Spleen (tissue), 7 donors: ENCODE data around the gene REXO1.
"Not testable (repeated sequence)": the region's sequence is repeated elsewhere in the genome, so short reads cannot be mapped to it uniquely, and the experiment has no call there.

Experiments used
- POLR2A ChIP-seq, 3 donors: fragments of 450-650 bp; IDR thresholded peaks; one replicate each; pipeline ENCODE4 v1.5.1; 2017; ENCODE audit warnings: antibody characterized with exemption in 3 of 3, mild to moderate bottlenecking in 1 of 3
- TF ChIP-seq, protein P1 (sequence below), 11 experiments: fragments of 200-600 bp in 7 of 11; fragments of 450-650 bp in 4 of 11; sonication (generic) in 4 of 11; IDR thresholded peaks in 8 of 11; conservative IDR thresholded peaks in 3 of 11; 1 replicate in 7 of 11; 2 replicates in 4 of 11; pipeline versions ENCODE4 v1.4.0 to v1.8.0; 2016 to 2021; ENCODE audit warnings: antibody characterized with exemption in 11 of 11, inconsistent platforms in 4 of 11, mild to moderate bottlenecking in 1 of 11
- donor health status: DM: no; HTN: no; CAD: no; lungs with moderate emphysema.
- donor health status: DM: no; HTN: no; CAD: no.
- donor health status: DM: no; HTN: no; CAD: no.

DNA sequence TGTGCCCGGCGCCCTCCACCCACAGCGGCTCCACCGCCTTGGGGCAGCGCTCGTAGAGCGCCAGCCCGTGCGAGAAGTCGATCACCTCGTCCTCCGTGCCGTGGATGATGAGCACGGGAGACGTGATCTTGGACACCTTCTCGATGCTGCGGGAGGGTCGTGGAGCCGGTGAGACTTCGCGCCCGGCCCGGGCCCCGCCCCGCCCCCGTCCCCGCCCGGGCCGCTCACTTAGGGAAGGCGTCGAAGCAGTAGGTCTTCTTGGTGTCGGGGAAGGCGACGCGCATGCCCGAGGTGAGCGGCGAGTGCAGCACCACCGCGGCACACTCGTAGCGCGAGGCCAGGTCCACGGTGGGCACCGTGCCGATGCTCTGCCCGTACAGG is 29.0 kb upstream of the REXO1 start:
- TF ChIP-seq, protein P1, sequence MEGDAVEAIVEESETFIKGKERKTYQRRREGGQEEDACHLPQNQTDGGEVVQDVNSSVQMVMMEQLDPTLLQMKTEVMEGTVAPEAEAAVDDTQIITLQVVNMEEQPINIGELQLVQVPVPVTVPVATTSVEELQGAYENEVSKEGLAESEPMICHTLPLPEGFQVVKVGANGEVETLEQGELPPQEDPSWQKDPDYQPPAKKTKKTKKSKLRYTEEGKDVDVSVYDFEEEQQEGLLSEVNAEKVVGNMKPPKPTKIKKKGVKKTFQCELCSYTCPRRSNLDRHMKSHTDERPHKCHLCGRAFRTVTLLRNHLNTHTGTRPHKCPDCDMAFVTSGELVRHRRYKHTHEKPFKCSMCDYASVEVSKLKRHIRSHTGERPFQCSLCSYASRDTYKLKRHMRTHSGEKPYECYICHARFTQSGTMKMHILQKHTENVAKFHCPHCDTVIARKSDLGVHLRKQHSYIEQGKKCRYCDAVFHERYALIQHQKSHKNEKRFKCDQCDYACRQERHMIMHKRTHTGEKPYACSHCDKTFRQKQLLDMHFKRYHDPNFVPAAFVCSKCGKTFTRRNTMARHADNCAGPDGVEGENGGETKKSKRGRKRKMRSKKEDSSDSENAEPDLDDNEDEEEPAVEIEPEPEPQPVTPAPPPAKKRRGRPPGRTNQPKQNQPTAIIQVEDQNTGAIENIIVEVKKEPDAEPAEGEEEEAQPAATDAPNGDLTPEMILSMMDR (IDR thresholded peaks at IDR 0.05 in 8 of 11, conservative IDR thresholded peaks at IDR 0.05 in 3 of 11): not testable (repeated sequence)
- not testable (repeated sequence) for TF ChIP-seq POLR2A (IDR thresholded peaks at IDR 0.05)
